Activated CD4-positive, alpha-beta T cell treated with anti-CD3 and anti-CD28 coated beads, Interleukin-2, amount 50 U/mL, for 24 hours (primary cell): ENCODE data around the gene DMAP1.

ENCODE experiments used
- DNase-seq, 2 donors: peaks; one replicate each; pipeline ENCODE4 v3.0.0-alpha.2; 2020; ENCODE audit warnings: low read depth in 1 of 2, low spot score in 1 of 2

The DMAP1 gene

DNA sequence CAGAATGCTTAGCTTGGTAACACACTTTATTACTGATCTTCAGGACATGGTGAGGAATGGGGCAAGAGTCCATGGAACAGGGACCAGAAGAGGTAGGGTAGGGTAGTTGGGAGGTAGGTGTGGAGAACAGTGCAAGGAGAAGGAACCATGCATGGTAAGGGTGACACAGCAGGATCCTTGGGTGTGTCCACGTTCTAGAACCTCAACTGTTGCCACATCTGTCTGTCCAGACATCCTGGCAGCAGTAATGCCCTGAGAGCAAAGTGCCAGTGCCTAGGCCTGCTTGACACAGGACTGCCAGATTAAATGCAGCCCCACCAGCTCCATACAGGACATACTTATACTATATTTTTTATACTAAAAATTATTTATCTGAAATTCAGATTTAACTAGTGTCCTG, 13.9 kb downstream of the DMAP1 start:
- no peak for DNase-seq

DNA sequence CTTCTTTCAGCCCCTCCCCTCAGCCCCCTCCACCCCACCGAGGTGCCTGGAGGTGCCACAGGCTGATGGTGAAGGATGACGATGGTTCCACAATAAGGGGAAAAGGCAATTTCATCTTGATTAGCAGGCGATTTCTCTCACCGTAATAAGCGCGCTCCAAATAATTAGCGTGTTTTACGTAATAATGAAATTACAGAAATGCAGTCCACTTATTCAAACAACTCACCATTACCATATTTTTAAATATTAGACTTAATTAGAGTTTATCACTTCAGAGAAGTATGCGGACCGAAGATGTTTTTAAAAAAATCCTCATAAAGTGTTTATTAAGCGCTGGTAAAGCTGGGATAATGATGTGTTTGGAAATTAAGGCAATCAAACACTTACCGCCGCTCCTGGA, 14.9 kb downstream of the DMAP1 start:
- DNase-seq: no peak

DNA sequence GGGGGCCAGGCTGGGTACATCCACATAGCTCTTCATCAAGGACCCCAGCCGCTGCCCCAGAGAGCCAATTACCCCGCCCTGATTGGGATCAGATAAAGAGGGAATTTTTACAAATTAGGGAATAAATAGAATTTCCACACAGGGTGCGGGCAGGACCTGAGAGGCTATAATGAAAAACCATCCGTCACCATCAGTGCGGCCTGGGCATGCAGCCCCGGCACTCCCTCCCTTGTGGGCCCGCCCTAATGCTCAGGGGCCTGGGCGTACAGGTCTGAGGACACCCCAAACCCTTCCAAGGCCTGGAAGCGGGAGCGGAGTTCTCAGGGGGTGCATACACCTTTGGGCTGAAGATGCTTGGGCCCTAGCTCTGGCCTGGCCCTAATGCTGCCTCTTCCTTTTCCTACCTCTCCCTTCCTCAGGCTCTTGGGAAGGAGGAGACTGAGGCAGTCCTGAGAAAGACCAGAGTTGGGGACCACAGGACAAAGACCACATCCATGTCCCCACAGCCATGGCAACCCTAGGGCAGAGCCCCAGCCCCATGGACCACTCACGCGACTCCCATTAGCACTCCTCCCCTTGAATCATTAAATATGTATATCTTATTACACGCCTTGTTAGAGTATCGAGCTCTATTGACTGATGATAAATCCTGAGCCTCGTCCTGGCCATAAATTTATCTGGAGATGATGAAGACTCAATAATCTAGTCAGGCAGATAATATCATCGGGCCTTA, 16.3 kb downstream of the DMAP1 start:
- no peak for DNase-seq

DNA sequence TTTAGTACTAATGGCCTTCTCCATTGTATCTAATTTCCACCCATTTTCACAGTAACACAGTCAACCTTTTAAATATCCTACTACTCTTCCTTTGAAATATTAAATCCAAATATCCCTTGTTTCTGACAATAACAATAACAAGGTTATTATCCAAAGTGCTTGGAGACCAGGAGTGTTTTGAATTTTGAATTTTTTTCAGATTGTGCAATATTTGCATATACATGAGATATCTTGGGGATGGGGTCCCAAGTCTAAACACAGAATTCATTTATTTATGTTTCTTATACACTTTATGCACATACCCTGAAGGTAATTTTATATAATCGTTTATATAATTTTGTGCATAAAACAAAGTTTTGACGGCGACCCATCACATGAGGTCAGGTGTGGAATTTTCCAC, 17.5 kb downstream of the DMAP1 start:
- DNase-seq: no peak

DNA sequence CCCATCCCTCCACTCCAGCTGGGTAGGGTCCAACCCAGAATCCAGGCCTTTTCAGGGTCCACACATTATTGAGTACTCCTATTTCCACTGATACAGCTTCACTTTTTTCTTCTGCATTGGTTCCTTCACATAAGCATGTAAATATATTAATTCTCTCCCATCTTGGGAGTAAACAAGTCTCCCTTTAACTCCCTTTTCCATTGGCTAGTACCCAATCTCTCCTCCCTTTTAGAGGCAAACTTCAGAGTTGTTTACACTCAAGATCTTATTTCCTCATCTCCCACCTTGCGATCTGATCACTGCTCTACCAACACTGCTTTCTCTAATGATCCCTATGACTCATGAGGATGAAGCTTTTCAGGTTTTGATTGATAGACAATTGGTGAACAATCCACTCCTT, 20.3 kb downstream of the DMAP1 start:
- DNase-seq: no peak

DNA sequence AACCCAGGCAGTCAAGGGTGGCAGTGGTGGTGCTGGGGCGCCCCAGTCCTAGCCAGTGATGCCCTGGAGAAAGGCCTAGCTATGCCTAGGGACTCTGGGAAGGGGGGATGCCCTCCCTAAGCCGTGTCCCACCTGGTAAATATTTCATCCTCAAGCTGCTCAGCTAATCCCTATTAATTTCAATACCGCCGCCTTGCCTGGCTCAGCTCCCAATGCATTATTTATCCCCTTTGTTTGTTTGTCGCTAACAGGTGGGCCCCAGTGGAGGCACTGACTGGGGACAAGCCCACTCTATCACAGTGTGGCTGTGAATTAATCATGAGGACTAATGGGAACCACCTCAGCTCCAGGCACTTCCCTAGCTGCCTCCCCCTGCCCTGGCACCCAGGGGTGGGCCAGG, 22.5 kb downstream of the DMAP1 start:
- no peak for DNase-seq

DNA sequence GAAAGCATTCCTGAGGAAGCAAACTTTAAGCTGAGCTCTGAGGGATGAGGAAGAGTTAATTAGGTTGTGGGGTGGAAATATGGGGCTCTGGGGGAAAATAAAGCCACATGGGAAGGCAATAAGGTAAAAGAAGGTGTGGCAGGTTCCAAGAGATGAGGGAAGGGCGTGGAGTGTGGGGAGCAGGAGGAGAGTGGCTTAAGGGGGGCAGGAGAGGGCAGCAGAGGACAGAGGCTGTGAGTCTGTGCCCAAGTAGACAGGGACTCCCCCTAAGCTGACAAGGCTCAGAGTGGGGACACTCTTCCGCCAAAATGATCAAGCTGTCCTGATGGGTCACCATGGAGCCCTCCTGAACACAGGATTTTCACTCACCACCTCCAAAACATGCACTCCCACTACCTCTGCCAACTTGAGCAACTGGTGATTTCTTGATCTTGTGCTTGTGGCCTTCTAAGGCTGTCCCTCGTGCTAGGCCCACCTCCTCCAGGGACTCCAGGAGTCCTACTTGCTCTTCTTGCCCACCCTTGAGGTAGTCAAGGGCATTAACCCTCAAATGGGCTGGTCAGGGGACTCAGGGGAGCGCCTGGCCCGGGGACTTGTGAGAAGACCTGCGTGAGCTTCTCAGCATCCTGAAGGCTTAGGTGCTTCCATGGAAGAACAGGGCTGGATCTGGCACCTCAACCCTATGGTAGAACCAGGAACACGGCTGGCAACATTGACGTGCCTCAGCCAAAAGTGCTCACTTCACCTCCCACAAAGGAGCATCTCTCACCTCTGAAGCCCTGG, 23.4 kb downstream of the DMAP1 start:
- no peak for DNase-seq

DNA sequence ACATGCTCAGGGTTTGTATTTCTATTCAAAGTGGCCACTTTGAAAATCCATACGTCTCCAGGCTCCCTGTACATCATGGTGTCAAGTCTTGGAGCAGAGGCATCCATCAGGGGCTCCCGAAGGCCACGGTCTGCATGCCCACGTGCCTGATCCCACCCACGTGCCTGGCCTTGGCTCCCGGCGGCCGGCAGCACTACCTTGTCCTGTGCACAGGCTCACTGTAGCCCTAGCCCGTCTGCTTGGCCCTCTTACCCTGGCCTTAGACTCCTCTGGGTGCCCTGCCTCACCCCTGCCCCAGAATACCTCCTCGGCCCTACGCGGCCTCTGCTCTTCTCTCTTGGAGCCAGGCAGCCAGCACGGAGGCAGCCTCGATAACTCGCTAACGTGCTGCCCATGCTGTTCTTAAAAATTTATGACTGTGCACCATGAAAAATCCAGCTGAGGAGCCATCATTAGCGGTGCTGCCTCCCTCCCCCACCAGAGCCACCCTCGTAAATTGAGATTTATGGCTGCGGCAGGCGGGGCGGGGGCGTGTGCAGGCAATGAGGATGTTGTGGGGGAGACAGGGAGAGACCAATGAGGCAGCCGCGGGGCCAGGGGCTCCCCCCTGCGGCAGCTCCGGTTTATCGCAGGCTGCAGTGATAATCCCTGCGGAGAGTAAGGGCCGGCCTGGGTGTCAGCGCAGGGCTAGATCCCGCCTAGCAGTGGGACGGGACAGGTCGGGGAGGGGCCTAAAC, 24.6 kb downstream of the DMAP1 start:
- peak in 1 of 2 donors; percentile 11 for DNase-seq

DNA sequence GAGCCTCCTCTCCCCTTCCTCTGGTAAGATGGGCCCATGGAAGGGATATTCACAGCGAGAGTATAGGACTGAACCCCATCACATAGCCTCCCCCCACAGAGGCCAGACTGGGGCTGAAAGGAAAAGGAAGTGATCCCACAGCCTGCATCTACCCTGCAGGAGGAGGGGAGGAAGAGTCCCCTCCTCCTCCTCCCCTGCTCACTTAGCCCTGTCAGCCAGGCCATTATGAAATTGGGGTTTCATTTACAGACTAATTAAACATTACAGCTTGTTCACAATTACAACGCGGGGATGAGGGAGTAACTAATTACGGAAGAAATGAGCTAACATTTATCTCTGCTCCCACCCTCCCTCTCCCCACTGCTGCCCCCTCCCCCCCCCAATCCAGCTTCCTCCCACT, 25.4 kb downstream of the DMAP1 start:
- DNase-seq: no peak

DNA sequence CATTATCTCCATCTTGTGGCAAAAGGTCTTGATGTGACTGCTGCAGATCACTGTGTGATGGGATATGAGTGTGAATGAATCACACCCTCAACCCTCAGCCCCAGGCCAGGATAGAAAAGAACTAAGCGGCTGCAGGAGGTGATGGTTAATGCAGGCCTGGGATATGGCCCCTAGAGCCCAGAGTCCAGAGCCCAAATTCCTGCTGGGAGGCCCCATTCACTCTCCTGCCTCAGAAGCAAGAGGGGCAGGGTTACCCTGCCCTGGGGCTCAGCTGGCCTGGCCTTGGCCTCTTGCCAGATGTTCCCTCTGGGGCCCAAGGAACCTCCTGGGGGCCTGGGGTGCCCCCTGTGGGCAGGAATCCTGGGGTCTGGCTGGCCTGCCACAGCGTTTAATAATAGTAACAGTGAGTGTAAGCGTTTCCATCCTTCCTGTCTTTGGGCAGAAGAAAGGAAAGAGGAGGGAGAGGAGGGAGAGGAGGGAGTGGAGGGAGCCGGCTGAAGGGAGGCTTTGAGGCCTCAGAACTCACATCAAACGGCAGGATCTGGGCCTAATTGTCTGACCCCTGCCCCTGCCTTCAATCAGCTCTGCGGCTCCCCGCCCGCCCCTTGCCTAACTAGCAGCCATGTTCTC, 26.2 kb downstream of the DMAP1 start:
- DNase-seq: no peak

DNA sequence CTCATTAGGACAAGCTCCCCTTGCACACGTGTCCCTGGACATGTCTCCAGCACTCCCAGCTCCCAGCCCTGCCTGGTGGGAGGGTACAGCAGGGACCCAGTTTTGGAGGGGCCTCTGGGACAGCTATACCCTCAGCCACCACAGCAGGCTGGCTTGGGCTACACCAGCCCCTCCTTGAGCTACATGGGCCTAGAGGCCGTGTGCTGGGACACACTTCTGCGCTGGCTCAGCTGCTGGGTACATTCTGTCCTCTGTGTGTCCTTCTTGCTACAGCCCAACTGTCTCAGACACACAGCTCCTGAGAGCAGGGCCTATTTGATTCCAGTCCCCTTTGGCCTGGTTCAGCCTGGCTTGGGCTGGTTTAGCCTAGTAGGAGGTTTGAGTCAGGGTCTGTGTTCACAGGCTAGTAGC, 26.7 kb downstream of the DMAP1 start:
- no peak for DNase-seq

DNA sequence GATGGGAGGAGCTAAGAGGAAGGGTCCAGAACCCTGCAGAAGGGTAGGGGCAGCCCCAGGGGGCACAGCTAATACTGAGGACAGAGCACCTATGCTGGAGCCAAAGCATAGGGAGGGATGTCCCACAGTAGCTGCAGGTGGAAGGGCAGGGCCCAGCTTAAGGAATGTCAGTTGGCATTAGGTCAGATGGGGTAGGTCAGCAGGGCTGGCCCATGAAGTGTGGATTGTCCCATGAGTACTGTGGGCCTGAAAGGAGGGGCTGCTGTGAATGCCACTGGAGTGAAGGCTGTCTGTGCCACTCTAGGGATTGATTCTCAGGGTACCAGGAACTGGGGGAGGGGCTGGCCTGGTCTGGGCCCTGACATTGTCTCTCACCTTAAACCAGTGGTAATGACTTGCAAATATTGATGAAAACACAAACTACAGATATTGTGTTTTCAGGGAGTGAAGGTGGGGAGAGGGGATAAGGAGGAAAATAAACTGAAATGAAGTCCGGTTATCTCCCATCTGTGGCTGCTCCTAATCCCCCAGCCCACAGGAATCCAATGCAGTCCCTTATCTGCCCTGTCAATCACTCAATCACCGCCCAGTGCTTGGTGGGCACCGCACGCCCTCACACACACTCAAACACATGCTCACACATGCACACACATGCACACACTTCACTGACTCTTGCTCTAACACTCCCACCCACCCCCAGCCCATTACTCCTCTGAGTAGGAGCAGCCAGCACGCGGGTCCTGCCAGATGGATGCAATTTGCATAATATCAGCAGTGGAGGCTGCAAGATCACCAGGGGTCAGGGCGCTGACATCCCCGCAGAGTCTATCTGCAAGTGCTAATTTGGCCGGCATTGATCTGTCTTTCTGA, 27.8 kb downstream of the DMAP1 start:
- DNase-seq: no peak

DNA sequence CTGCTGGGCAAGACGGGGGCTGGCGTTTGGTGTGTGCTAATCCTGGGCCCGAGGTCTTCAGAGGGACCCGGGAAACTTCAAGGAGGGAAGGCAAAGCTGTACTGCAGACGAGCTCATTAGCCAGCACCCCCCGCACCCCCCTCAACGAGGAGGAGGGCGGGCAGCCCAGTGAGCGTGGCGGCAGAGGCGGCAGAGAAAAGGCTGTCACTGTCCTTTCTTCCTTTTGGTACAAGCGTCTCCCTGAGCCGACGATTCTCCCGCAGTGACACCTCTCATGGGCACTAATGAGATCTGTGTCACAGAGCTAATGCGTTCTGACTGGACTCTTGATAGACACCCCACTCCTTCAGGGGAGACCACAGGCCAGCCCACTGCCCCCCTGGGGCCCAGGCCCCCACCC, 29.5 kb downstream of the DMAP1 start:
- DNase-seq: no peak

DNA sequence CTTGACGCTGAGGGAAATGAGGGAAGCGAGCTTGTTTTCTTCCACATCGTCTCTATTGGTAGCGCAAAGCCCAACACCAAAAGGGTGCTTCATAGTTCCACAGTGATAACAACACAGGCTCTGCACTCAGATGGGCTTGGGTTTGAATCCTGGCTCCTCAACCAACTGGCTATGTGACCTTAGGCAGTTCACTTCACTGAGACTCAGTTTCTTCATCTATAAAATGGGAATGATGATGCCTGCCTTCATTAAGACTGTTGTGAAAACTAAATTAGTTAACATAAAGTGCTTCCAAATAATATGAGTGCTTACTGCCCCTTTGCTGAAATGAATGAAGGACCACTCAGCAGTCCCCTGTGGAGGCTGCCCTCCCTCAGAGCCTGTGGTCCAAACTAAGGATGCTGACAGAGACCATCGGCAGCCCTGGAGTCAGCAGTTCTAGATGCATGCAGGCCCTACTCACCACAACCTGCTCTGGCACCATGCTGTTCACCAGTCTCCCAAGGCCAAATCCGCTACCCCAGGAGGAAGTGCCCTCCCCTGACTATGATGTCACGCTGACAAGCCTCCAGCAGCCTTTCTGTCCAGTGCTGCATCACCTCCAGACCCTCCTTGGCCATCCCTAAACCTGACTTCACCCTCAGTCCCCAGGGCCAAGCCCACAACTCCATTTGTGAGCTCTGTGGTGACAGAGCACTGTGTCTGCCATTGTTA, 30.7 kb downstream of the DMAP1 start:
- DNase-seq: no peak

DNA sequence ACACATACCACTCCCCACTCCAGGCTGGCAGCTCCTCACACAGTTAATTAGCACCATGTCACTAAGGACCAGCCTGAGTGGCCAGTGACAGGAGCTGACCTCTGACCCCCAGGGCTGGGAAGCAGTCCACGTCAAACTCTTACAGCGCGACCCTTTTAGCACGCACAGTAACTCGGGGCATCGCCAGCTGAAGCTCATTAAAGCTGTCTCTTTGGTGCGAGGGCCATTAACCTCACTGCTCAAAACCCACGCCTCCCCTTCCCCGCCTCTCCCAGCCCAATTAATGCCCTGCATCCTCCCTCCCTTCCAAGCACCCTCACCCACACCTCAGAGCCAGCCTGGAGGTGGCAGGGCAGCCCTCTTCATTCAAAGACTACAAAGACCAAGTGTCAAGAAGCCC, 31.7 kb downstream of the DMAP1 start:
- DNase-seq: no peak

DNA sequence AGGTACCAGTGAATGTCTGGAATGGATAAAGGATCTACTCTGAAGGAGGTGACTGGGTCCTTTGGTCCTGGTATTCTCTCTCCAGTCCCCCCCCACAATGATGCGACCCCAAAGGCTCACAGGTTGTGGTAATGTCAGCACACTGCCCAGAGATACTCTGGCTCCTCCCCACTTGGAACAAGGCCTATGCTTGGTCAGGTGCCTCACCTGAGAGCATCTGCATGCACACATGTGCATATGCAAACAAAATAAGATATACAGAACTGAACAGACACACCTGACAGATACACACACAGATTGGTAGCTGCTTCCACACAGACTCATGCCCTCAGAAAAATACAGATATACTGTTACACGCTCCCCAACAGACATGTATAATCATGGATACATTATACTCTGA, 33.5 kb downstream of the DMAP1 start:
- no peak for DNase-seq

DNA sequence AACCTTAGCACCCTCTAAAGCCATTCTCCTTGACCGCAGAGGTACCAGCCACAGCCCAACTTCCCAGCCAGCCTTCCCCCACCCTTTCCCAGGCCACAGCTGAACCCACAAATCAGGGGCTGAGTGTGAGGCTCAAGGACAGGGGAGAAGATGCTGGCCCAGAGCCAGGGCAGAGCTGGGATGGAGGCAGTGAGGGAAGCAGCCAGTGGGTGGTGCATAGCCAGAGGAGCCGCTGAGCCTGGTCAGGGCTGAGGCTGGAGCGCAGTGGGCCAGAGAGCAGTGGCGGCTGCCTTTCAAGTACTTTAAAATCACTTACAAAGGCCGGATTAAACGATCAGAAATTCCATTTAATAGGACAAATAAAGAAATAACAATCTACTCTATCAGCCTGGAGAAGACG, 36.3 kb downstream of the DMAP1 start:
- DNase-seq: no peak

DNA sequence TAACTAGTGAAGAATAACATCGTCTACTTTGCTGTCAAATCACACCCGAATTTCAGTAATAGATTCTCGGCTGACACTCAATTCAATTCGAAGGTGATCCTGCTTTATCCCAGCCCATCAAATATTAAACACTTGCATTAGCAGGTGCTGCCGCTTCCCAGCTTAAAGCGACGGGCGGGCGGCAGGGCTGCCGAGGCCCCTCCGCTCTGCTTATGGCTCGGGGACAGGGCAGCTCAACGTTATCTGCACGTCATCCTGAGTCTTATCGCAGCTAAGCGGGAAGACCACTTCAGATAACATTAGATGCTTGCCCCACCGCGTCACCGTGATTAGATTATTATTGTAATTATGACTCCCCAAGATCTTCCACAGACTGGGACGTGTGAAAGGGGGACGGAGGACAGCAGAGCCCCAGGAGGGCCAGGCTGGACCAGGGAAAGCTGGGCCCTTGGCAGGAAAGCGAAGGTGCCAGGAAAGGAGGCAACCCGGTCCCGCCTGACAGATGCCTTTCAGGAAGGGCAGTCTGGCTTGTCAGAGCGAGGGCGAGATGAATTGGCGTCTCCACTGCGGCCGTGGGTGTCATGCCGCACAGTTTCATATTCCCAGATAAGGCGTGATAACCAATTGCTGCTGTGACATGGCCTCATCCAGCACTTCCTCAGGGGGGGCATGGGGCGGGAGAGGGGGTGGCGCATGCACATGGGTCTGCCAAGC, 37.0 kb downstream of the DMAP1 start:
- DNase-seq: no peak

DNA sequence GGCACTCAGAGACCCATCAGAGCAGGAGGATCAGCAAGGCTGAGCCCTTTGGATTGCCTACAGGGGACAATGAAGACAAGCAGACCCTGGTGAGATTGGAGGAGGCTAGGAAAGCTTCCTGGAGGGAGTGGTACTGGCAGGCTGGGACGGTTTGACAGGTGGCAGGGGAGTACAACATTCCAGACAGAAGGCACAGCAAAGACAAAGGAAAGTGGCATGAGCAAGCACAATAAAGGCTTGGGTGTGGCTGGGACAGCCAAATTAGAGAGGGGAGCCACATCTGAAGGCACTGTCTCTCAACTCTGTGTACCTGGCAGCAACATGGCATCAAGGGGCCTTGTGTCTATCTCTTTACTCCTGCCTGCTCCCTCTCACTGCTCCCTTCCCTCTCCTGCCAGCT, 38.2 kb downstream of the DMAP1 start:
- no peak for DNase-seq
